ENCODE data around the gene HDAC9.

Gene HDAC9

DNA sequence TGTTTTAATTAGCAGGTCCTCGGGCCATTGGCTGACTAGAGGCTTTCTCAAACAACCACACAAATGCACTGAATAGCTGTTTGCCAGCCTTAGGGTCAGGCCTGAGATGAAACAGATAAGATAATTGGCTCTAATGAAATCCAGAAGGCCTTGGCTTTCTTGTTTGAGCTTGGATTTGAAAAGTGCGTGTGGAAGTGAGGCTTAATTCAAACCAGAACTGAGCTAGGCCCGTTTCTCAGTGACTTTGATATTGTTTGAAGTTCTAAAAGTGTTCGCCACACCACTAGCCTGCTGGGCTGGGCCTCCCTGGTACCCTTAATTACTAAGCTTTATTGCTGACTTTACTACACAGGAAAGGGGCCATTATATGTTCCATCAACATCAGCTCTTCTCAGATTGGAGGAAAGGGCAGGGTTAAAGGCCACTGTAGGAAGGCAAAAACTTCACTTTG is 351.2 kb downstream of the HDAC9 start:
- no peak for DNase-seq (ENCODE audit: low spot score)

DNA sequence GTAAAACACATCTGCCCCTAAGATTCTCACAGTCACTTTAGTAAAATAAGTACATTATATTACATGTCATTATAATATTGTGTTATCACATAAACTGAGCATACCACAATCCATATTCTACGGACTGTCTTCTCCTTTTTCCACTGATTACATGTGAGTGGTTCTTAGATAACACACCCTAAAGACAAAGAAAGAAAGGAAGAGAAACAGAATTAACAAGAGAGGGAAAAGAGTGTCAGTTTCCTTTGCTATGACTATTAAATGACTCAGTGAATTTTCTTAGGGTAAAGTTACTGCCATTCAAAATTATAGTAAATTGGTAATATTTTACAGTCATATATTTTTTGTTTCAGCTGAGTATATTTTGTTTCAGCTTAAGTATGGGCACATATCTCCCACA is 353.6 kb downstream of the HDAC9 start:
- DNase-seq (ENCODE audit: low spot score) = no peak

- DNase-seq (ENCODE audit: low spot score) = no peak
These were observed 360.2 kb downstream of the HDAC9 start for GRCh38 chr7:18855796-18856195.

GRCh38 chr7:18858232-18858631 is 362.7 kb downstream of the HDAC9 start:
- DNase-seq (ENCODE audit: low spot score) = no peak

DNA sequence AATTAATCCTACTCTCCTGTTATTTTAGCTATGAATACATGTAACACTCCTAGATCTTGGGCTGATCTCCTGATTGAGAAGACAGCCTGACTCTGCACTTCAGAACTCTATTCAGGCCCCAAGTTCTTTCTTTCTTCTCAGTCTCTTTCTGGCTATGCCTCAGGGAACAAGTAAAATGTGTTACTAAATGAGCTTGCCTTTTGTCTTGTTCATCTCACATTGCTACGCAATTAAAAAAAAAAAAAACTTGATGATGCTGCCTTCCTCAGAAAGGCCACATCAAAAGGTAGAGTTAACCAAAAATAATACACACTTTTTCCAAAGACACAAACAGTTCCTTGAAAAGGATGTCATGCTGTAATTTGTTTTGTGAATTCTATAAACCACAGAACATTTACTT is 363.8 kb downstream of the HDAC9 start:
- no peak for DNase-seq (ENCODE audit: low spot score)

DNA sequence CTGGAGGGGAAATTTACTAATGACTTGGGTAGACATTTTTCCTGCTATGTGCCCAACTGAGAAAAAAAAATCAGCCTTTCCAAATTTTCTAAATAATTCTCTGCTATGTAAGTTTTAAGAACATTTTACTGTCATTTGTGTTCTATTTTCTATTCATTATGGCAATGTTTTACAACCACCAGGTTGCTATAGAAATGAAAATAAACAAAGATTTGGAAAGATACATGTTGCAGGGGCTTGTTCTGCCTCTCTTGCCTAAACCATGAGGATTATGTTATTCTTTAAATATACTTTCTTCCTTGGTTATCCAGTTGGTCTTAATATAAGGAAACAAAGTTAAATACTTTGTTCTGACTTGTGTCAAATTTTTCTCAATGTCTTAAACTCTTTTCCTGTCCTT is 364.7 kb downstream of the HDAC9 start:
- no peak for DNase-seq (ENCODE audit: low spot score)

DNA sequence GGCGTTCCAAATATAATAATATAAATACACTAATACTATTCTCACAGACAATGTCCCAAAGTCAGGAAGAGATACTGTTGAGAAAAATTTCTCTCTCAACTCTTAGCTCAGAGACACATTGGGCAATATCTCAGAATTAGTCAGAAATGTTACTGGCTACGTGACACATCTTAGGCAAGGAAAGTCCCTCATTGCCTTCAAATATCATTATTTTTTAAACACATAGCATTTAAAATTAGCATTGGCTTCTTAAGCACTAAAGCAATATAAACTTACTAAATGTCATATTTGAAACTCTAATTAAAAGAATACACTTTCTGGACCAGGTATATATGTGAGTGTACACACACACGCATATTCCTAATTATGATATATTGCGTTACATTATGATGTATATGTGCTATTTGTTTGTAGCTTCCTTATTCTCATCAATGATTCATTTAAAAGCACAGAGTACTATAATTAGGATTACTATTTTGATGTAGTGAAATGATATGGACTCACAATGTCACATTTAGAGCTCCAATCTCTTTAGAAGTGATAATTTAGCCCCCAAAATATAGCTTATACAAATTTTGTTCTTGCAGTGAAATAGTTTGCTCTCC is 366.1 kb downstream of the HDAC9 start:
- DNase-seq (ENCODE audit: low spot score) = no peak

DNA sequence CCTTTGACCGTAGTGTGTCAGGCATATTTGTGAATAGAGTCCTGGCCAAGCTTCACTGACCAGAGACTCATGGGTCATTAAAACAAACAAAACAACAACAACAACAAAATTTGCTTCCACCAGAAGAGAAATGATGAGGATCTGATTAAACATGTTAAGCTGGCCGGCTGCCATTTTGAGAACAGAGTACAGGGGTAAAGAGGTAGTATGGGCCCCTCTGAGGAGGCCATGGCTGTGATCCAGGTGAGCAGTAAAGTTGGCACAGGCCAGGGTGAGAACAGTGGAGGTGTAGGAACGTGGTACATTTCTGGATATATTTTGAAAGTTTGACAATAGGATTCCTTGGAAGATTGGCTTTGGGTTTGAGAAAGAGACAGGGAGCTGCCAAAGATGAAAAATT is 369.4 kb downstream of the HDAC9 start:
- no peak for DNase-seq (ENCODE audit: low spot score)

DNA sequence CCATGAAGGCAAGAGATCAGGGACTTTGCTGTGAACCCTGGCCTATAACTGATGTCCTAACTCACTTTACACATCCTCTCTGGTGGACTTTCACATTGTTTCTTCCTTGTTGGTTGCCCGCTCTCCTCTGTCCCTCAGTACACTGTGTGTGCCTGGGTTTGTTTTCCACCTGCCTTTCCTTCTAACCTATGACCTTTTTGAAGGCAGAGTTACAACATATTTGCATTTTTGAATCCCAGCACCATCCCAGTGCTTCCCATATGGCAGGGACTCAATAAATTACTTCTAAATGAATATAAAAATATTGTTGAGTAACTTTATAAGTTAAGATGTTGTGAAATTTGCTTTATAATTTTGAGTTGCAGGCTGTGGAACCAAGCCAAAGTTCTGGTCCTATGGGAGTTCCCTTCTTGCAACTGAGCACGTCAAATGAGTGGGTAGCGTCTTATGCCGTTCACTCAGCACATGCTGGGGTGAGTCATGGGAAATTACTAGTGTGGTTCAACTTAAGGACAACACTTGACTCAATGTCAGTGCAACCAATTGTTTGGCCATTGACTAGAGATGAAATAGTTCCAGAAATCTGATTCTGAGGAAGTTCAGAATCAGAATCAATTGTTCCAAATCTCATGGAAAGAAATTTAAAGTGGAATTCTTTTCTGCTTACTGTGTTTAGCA is 370.9 kb downstream of the HDAC9 start:
- peak; percentile 79 for DNase-seq (ENCODE audit: low spot score)

DNA sequence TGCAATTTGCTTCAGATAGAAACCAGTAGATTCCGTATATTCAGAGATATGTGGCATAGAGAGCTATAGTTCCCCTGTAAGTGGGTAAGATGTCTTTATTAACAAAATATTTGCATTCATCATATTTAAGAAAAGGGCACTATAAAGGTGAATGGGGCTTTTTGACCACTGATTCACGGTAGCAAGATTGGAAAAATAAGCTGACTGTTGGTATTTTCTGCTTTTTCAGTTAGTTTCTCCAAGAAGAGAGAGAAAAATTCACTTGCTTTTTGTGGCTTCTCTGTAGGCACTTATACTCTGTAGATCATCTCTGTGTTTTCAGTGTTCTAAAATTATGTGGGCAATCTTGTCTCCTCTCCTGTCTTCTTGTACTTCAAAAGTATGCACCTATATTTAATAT is 376.8 kb downstream of the HDAC9 start:
- no peak for DNase-seq (ENCODE audit: low spot score)

GRCh38 chr7:18873734-18874336 is 378.3 kb downstream of the HDAC9 start:
- peak; percentile 27 for DNase-seq (ENCODE audit: low spot score)

DNA sequence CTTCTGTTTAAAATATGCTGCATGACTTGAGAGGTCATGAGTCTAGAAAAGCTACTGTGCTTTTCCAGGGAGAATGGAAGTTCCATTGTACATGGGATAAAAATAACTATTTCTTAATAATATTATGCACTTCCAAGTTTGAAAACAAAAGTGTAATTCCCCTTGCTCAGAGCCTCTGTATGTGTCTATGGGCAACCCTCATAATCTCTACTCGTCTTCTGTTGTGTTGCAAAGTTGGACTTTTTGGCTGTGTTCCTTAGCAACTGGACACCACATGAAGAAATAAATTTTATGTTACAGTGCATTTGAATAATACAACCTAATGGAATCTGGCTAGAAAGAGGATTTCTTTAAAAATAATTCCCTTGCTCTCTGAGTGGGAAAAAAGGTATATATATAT is 379.3 kb downstream of the HDAC9 start:
- DNase-seq (ENCODE audit: low spot score) = no peak

- DNase-seq (ENCODE audit: low spot score) = no peak
These were observed 382.3 kb downstream of the HDAC9 start for GRCh38 chr7:18877874-18878273.

DNA sequence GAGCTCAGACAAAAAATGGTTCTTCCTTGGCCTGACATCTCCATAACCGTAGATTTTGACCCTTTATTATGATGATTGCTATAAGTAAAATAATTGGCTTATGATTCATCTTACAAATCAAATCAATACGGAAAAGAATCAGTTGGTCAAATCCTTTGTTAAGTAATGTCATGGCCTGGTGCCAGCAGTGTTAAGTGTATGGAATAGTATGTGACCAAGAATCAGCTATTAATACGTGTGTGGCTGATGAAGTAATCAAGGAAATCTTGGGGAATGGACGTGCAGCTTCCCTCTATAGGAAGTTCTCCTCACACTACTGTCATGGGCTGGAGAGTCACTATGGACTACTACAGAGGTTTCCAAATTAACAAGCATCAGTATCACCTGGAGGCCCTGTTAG is 391.3 kb downstream of the HDAC9 start:
- DNase-seq (ENCODE audit: low spot score) = no peak

- no peak for DNase-seq (ENCODE audit: low spot score)
These were observed 393.9 kb downstream of the HDAC9 start for GRCh38 chr7:18889436-18889835.

DNA sequence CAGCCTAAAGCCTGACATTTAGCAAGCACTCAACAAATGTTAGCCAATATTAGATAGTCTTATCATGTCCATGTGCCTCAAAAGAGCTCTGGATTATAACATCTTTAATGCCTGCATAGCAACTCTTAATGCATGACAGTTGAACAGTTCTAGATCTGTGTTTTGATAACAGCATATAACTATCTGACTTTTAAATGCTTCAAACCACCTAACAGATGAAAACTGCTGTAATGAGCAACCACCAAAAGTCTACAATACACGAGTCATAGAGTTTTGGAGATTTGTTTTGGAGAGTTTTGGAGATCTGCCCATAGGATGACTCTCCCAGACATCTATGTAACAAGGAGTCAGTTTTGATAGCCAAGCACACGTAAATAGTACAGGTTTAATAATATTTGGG is 394.6 kb downstream of the HDAC9 start:
- no peak for DNase-seq (ENCODE audit: low spot score)

DNA sequence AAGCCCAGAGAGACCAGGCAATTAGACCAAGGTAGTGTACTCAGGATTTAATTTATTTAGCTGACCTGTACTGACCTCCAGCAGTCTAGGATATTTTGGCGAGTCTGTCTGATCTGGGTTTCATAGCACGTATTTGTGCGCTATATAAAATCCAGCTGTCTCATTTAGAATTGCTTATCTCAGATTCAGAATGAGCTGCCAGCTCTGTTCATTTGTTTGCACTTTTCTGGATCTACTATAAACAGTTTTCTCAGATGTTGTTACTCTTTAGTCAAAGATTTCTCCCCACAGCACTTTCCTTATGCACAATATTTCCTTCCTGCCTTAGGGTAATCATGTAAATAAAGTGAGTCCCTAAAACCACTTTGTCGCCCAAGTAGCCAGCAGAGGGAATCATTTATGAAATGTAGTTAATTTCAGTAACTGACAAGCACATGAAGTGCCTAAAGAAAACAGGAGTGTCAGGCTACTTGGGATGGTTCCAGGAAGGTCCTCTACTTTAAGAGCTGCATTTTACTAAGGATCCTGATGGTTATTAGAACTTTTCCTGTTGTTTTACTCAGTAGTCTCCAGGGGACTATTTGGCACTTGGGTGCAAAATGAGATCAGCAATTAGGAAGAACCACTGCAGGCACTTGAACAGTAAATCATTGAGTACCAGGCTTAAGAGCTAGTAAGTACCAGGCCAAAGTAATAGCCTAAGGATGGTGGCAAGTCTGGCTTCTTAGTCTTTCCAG is 395.5 kb downstream of the HDAC9 start:
- DNase-seq (ENCODE audit: low spot score) = no peak

DNA sequence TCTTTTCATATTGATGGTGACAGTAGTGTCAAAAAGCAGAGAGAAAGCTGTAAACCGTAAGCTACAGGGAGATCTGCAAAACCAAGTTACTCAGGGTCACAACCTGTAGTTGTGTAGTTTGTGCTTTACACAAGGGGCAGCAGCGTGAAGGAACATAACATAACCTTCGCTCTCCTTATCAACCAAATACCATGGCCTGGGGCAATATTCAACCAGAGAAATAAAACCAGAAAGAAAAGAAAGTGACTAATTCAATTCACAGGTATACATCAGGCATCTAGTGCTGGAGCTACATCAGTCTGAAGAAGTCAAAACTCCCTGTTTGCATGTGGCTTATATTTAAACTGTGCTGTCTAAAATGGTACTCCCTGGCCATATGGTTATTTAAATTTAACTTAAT is 397.6 kb downstream of the HDAC9 start:
- DNase-seq (ENCODE audit: low spot score) = no peak

GRCh38 chr7:18894155-18894554 is 398.6 kb downstream of the HDAC9 start:
- no peak for DNase-seq (ENCODE audit: low spot score)

- DNase-seq (ENCODE audit: low spot score) = peak; percentile 11
These were observed 399.9 kb downstream of the HDAC9 start for GRCh38 chr7:18895456-18895855.

- DNase-seq (ENCODE audit: low spot score) = no peak
These were observed 400.9 kb downstream of the HDAC9 start for GRCh38 chr7:18896343-18896975.

- DNase-seq (ENCODE audit: low spot score) = no peak
These were observed 404.7 kb downstream of the HDAC9 start for GRCh38 chr7:18900236-18900635.

DNA sequence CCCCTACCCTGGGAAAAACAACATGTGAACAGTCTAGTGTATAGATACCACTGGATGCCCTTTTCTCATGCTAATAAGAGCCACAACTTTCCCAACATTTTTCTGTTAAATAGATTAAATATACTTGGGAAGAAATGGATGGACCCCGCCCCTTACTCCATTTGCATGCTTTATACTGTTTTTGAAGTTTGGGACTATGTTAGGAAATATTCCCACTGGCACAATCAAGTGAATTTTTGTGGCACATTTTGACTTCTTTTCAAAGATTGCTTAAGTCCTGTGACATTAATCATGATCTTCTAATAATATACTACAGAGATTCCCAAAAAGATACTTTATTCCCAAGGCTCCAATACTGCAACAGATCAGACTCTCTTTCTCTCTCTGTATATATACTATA is 405.3 kb downstream of the HDAC9 start:
- no peak for DNase-seq (ENCODE audit: low spot score)

Measured in AG08396 (cell line).